ENCODE measurements around the gene CRK. TPM values are rescaled to one million over a fixed set of nuclear protein-coding genes. Genes with fewer than 3 reads are reported as not detected.

Gene CRK
- total and polyA plus RNA-seq, 7 donors = 26.4 to 60.4 (median 34.7) TPM

- DNase-seq (peak in 1 of 2 donors; percentile 51), ATAC-seq (no peak)
- H3K9me3 ChIP-seq = no peaks in the 10 kb centered on the region
- peaks cover 0 to 16% of the 10 kb centered on the region in 2 donors for H3K36me3 ChIP-seq (ENCODE audit: insufficient read depth in 1 of 2, low read depth in 1 of 2)
- no peak for TF ChIP-seq CTCF (IDR thresholded peaks at IDR 0.05)
- H3K4me3 ChIP-seq = peak within 1 kb of the TSS; percentile 70
- H3K27ac ChIP-seq = peak within 1 kb of the TSS; percentile 77
- intact Hi-C loops (cut with DNase I) = no loop called here
- H3K27me3 ChIP-seq (ENCODE audit: insufficient read depth in 3 of 3, low read length in 2 of 3) = no peaks in the 10 kb centered on the region
- peaks cover 70% of the 10 kb centered on the region for H3K4me1 ChIP-seq
- WGBS, 3 donors = 65 to 73% (median 70%) methylated on average over 33 to 35 of the region's 35 CpGs
These were observed 36.5 kb upstream of the CRK start, which contains the start of gene MYO1C for GRCh38 chr17:1492249-1493206. Gene MYO1C (minus strand): TSS chr17:1492686. CDS start chr17:1492487, 199 bp downstream.

- peak overlapping the region; percentile 82 for H3K27ac ChIP-seq
- H3K4me1 ChIP-seq = peaks cover 77% of the 10 kb centered on the region
- ATAC-seq (peak; percentile 28 to 51 (median 47)), DNase-seq (peak; percentile 77 to 81)
- no peak for TF ChIP-seq CTCF (IDR thresholded peaks at IDR 0.05)
- intact Hi-C loops (cut with DNase I) = no loop called here
- H3K27me3 ChIP-seq (ENCODE audit: insufficient read depth in 3 of 3, low read length in 2 of 3) = no peaks in the 10 kb centered on the region
- H3K4me3 ChIP-seq = peak overlapping the region; percentile 85
- peaks cover 0 to 8% of the 10 kb centered on the region in 2 donors for H3K36me3 ChIP-seq (ENCODE audit: insufficient read depth in 1 of 2, low read depth in 1 of 2)
- 4 to 20% (median 8%) methylated on average over 38 to 94 of the region's 94 CpGs for WGBS, 3 donors
- no peaks in the 10 kb centered on the region for H3K9me3 ChIP-seq
These were observed 35.6 kb upstream of the CRK start for GRCh38 chr17:1491443-1492248.

GRCh38 chr17:1490643-1491442, 34.8 kb upstream of the CRK start:
- H3K27me3 ChIP-seq (ENCODE audit: insufficient read depth in 3 of 3, low read length in 2 of 3) = no peaks in the 10 kb centered on the region
- TF ChIP-seq CTCF (IDR thresholded peaks at IDR 0.05) = no peak
- peak overlapping the region; percentile 85 for H3K4me3 ChIP-seq
- H3K36me3 ChIP-seq (ENCODE audit: insufficient read depth in 1 of 2, low read depth in 1 of 2) = peaks cover 0 to under 1% of the 10 kb centered on the region in 2 donors
- peak in 1 of 4 donors; percentile 15 for ATAC-seq
- 3 to 4% (median 4%) methylated on average over 38 to 52 of the region's 52 CpGs for WGBS, 3 donors
- H3K4me1 ChIP-seq = peaks cover 71% of the 10 kb centered on the region
- intact Hi-C loops (cut with DNase I) = no loop called here
- H3K27ac ChIP-seq = peak overlapping the region; percentile 82
- no peaks in the 10 kb centered on the region for H3K9me3 ChIP-seq
- peak; percentile 71 to 78 for DNase-seq

GRCh38 chr17:1488826-1489270, 32.8 kb upstream of the CRK start:
- peak overlapping the region; percentile 84 for H3K4me3 ChIP-seq
- no peaks in the 10 kb centered on the region for H3K27me3 ChIP-seq (ENCODE audit: insufficient read depth in 3 of 3, low read length in 2 of 3)
- intact Hi-C loops (cut with DNase I) = no loop called here
- 71 to 75% (median 75%) methylated on average over 7 of the region's 7 CpGs for WGBS, 3 donors
- H3K4me1 ChIP-seq = peaks cover 61% of the 10 kb centered on the region
- no peaks in the 10 kb centered on the region for H3K9me3 ChIP-seq
- no peak for DNase-seq
- ATAC-seq = no peak
- no peak for TF ChIP-seq CTCF (IDR thresholded peaks at IDR 0.05)
- H3K36me3 ChIP-seq (ENCODE audit: insufficient read depth in 1 of 2, low read depth in 1 of 2) = peaks cover 0 to under 1% of the 10 kb centered on the region in 2 donors
- peak overlapping the region; percentile 91 for H3K27ac ChIP-seq
